Right renal cortex interstitium (tissue), 3 donors: ENCODE results near the gene ECE2. TPM values are rescaled to one million over a fixed set of nuclear protein-coding genes. Genes with fewer than 3 reads are reported as not detected.
"Not testable (repeated sequence)": the region's sequence is repeated elsewhere in the genome, so short reads cannot be mapped to it uniquely, and the experiment has no call there.

Experiments
- DNase-seq, 3 donors: peaks; one replicate each; pipeline ENCODE4 v3.0.0-alpha.2; 2013; ENCODE audit warnings: low read depth in 3 of 3, low spot score in 2 of 3
- polyA plus RNA-seq, 3 donors: library from polyadenylated mRNA; unstranded; fragments of 120-200 nt; gene quantifications; one replicate each; pipeline ENCODE4 v1.2.1, GENCODE V29; 2013; ENCODE audit not compliant: insufficient read length in 3 of 3

ECE2 gene
- polyA plus RNA-seq, 3 donors: 0.10 TPM; not detected in 2

DNA sequence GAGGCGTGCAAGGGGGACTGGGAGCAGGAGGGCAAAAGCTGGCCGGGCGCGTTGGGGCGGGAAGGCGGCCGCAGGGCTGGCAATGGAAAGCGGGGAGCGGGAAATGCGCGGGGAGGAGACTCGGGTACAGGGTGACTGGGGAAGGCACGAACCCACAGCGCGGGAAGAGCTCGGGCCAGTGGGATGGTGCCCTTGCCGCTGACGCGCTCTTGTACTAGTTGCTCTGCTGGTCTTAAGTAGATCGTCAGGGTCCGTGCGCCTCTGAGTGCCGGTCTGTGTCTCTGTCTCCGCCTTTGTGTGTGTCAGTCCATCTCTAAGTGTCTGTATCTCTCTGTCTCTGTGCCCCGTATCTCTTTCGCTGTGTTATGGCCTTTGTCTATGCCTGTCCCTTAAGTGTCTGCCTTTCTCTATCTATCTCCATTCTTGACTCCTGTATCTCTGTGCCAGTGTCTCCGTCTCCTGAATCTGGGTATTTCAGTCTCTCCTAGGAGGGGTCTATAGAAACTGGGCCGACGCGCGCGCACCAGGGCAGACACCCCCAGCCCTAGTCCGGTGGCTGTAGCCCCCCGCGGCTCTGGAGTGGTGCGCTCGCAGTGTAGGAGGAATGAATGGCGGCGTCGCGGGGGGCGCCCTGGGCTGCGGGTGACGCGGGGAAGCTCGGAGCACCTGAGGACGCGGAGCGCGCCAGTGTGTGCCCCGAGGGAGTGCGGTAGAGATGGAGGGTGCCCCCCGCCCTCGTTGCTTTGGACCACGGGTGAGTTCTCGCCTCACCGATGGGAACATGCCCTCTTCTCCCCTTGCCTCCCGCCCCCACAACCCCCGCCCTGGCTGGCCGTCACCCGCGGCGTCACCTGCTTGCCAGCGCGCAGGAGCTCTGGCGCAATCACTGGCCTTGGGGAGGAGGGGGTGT, 13.7 kb upstream of the ECE2 start:
- DNase-seq: no peak

DNA sequence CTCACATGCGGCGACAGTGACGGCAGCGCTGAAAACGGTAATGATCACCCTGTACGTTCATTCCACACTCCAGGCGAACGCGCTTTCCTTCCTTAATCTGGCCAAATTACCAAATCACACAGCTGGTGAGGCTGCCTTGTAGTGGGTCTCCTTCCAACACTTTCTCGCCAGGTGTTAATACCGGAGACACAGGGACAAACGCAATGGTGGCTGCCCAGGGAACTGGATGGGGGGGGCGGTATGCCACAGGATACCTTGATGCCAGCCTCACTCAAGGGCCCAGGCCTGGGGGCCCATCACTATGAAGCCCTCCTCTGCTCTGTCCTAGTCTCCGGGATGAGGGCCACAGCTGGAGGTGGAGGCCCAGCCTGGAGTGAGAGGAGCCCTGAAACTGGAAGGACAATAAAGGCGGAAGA, 13.1 kb upstream of the ECE2 start:
- DNase-seq: no peak

DNA sequence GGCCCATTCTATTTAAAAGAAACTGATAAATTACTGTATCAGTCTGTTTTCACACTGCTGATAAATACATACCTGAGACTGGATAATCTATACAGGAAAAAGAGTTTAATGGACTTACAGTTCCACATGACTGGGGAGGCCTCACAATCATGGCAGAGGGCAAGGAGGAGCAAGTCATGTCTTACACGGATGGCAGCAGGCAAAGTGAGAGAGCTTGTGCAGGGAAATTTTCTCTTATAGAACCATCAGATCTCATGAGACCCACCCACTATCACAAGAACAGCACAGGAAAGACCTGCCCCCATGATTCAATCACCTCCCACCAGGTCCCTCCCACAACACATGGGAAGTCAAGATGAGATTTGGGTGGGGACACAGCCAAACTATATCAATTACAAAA, 8.6 kb upstream of the ECE2 start:
- not testable (repeated sequence) for DNase-seq

DNA sequence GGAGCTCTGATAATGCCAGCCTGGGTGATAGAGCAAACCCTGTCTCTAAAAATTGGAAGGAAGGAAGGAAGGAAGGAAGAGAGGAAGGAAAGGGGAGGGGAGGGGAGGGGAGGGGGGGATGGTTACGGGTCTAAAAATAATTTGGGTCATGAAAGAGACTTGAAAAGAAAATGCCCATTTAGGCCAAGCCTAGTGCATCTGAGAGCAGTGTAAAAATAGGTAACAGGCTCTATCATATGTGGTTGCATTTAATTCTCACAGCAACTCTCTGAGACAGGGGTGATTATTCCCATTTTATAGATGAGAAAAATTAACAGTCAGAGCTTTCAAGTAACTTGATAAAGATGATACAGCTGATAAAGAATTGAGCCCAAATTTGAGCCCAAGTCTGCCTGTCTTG, 3.6 kb upstream of the ECE2 start:
- no peak for DNase-seq

DNA sequence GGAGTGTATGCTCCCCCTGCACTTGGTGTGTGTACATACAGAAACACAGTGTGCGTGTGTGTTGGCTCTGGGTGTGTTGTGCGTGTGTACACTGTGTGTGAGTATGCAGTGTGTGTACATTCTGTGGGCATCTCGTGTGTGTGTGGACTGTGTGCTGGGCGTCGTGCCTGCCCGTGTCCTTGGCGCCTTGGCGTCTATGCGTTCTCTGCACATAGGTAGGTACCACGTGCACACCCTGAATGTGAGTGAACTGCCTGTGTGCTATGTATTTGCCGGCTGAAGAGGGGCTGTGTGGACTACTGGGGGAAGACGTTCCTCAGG, 481 bp upstream of the ECE2 start:
- no peak for DNase-seq

DNA sequence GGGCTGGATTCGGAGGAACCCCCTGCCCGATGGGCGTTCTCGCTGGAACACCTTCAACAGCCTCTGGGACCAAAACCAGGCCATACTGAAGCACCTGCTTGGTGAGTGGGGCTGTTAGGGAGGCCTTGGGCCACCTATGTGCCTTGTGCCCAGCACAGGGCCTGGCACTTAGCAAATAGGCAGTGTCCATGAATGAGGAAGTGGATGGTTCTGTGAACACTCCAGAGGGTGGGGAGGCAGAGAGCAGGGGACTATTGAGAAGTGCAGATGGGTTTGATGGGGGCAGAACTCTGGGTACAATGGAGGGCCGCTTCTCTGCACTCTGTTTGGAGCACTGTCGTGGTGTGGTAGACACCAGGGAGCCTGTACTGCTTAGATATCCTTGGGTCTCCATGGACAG, 1.5 kb downstream of the ECE2 start:
- no peak for DNase-seq

DNA sequence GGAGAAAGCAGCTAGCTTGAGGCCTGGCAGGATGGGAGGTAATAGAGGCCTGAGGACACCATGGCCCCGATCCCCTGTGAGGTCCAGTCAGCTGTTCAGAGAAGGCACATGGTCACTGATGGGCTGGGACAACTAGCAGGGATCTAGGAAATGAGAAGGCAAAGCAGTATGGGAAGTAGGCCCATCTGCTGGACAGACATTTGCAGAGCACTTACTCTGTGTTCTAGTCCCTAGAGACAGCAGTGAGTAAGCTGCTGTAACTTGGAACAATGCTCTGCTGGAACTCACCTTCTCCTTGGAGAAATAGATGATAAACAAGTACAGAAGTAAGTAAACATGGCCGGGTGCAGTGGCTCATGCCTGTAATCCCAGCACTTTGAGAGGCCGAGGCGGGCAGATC, 7.1 kb downstream of the ECE2 start:
- no peak for DNase-seq

DNA sequence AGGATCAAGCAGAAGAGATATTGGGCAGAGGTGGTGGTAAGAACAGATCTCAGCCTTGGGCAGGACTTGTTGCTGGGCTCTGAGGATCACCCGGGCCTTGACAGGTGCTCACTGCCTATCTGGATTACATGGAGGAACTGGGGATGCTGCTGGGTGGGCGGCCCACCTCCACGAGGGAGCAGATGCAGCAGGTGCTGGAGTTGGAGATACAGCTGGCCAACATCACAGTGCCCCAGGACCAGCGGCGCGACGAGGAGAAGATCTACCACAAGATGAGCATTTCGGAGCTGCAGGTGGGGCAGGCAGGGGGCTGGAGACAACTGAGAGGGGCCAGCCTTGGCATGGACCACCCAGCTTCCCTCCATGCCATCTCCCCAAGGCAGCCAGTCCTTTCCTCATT, 7.9 kb downstream of the ECE2 start:
- no peak for DNase-seq

DNA sequence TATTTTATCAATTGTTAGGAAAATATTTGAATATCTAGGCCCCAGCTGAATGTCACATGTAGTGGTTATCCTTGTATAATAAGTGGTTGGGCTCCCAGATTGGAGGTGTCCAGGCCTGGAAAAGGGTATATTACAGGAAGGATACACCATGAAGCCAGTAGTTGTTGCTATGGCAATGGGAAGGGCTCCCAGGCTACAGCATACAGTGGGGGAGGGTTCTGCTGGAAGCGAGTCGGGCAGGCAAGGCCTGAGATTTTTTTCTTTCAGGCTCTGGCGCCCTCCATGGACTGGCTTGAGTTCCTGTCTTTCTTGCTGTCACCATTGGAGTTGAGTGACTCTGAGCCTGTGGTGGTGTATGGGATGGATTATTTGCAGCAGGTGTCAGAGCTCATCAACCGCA, 8.9 kb downstream of the ECE2 start:
- peak in 1 of 3 donors; percentile 55 for DNase-seq

DNA sequence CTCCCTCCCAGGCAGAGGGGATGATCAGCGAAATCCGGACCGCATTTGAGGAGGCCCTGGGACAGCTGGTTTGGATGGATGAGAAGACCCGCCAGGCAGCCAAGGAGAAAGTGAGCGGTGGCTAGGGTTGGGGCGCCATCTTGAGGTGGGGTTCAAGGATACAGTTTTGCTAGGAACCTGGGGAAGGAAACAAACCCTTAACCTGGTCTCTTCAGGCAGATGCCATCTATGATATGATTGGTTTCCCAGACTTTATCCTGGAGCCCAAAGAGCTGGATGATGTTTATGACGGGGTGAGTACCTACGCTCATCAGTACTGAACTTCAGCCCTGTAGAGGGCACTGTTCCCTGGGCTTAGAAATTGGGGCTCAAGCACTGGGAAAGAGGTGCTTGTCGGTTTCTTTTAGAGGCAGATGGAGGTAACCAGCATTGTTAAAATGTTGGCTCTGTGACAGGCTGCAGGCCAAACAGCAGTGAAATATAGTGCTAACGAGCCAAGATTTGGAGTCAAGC, 13.7 kb downstream of the ECE2 start:
- DNase-seq: no peak

DNA sequence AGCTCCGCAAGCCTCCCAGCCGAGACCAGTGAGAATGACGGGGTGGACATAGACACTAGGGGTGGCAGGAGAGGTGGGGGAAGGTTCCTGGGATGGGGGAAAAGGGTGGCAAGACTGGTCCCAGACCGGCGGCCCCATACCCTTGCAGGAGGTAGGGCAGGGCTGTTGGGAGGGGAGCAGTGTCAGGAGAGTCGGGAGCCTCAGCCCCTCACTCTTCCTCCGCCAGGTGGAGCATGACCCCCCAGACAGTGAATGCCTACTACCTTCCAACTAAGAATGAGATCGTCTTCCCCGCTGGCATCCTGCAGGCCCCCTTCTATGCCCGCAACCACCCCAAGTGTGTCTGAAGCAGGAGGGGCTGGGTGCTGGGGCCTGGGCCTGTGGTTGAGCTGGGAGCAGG, 14.5 kb downstream of the ECE2 start:
- no peak for DNase-seq

DNA sequence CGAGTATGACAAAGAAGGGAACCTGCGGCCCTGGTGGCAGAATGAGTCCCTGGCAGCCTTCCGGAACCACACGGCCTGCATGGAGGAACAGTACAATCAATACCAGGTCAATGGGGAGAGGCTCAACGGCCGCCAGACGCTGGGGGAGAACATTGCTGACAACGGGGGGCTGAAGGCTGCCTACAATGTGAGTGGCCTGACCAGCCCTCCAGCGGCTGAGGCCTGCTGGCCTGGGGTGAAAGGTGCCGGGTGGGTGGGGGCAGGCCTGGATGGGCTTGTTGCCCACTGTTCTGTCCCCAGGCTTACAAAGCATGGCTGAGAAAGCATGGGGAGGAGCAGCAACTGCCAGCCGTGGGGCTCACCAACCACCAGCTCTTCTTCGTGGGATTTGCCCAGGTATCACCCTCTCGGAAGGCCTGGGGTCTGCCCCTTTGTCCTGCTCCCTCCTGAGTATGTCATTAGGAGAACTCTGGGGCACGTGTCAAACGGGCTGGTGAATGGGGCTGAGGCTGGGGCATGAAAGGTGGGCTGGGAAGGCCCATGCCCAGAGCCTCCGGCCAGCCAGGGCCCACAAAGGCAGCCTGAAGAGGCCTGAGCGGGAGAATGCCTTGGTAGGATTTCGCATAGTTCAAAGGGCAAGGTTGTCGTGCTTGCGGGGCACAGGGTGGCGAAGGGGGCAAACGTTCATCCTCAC, 15.4 kb downstream of the ECE2 start:
- DNase-seq: no peak

DNA sequence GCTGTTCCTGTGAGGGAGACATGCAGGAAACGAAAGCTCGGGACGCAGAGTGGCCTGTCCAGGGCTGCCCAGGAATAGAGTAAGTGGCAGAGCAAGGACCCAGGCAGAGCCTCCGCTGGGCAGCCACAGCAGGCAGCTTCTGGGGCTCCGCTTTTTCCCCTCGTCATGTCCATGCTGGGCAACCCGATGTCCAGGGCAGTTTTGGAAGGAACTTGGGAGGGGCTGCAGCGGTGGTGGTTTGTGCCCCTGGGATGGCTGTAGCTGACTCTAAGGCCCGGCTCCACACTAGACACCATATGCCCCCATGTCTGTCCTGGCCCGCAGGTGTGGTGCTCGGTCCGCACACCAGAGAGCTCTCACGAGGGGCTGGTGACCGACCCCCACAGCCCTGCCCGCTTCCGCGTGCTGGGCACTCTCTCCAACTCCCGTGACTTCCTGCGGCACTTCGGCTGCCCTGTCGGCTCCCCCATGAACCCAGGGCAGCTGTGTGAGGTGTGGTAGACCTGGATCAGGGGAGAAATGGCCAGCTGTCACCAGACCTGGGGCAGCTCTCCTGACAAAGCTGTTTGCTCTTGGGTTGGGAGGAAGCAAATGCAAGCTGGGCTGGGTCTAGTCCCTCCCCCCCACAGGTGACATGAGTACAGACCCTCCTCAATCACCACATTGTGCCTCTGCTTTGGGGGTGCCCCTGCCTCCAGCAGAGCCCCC, 16.1 kb downstream of the ECE2 start:
- no peak for DNase-seq

DNA sequence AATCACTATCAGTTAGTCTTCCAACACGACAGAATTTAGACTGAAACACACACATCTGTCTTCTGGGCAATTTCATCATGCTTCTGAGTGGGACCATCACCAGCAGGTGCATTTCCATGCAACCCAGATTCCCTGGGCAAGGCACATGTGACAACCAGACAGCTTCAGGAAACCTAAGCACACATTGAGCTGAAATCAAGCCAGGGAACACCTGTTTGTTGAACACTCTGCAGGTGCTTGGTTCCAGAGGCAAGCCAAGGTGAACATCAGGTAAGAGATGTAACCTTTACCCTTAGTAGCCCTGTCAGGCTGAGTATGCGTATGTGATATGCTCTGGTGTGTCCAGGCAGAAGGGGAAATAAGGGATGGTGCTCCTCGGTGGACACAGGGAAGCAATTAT, 19.9 kb downstream of the ECE2 start:
- DNase-seq: no peak

DNA sequence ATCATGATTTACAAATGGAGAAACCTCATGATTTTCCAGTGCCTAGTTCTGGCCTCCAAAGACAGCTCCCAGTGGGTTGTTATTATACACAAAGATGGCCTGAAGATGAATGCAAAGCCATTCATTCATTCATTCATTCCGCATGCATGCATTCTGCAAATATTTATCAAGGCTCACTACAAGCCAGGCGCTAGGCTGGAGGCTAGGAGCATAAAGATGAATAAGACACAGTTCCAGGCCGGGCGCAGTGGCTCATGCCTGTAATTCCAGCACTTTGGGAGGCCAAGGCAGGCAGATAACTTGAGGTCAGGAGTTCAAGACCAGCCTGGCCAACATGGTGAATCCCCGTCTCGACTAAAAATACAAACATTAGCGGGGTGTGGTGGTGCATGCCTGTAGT, 20.8 kb downstream of the ECE2 start:
- no peak for DNase-seq

DNA sequence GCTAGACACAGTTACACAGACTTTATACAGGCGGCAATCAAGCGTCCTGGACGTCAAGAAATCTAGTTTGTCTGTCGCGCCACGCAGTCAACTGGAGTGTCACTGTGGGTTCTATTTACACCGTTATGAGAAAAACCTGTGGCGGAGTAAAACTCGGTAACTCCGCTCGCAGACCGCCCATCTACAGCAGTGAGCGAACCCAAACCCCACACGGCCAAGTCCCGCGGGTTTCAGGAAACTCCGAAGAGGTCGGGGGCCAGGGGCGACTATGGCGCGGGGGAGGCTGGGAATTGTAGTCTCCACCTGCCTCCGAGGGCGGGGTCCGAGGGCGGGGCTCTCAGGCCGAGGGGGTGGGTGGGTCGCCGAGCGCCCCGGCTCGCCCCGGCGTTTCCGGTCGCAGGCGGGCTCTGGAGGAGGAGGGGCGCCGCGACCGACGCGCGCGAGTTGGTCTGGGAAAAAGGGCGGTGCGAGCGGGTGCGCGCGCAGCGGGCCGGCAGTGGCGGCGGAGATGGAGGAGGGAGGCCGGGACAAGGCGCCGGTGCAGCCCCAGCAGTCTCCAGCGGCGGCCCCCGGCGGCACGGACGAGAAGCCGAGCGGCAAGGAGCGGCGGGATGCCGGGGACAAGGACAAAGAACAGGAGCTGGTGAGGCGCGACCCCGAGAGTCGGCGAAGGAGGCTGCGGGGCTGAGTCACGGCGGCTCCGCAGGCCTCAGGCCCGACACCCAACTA, 23.1 kb downstream of the ECE2 start, which contains the start of gene PSMD2:
Gene PSMD2 (plus strand): TSS at position 483 of the 729 bp plus-strand sequence. CDS start 26 bp downstream, at position 509.
- peak; percentile 82 to 95 (median 94) for DNase-seq

DNA sequence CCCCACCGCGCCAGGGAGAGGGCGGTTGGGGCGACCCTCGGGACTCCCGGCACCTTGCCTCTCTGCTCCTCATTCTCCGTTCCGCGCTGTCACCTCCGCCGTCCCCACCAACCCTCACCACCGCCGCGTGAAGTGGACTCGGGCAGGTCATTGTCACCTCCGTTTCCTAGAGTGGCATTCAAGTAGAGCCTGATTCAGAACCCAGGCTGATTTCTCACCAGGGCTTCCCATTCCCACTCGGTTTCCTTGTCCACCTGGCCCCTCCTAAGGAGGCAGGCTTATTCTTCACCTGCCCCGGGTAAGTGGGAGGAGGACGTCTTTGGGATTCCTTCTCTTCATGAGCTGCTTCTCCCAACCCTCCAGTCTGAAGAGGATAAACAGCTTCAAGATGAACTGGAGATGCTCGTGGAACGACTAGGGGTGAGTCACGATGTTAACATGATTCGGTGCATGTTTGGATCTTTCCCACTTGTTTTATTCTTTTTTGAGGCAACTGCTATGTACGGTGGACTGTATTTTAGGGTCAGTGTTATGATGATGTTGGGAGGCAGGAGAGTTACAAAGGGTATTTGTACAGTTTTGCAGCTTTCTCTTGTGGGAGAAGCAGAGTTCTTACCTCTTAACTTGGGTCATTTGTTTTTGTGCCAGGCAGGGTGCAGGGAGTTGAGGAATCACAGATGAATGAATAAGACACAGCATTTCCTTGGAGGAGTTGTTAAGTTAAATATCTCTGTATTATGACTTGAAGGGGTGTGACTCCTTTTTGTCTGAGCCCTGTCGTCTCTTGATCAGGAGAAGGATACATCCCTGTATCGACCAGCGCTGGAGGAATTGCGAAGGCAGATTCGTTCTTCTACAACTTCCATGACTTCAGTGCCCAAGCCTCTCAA, 23.9 kb downstream of the ECE2 start:
- DNase-seq: no peak

DNA sequence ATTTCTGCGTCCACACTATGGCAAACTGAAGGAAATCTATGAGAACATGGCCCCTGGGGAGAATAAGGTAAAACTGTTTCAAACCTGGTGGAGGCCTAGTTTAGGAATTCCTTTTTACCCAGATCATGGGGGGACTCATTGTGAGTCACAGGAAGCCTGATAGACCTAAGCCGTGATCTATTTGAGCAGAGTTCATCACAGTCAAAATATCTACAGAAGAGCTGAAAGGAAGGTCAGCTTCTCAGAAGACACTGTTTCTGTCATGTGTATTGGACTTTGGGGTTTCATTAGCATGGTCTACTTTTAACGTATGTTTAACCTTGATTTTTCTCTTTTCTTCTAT, 24.5 kb downstream of the ECE2 start:
- DNase-seq: no peak

DNA sequence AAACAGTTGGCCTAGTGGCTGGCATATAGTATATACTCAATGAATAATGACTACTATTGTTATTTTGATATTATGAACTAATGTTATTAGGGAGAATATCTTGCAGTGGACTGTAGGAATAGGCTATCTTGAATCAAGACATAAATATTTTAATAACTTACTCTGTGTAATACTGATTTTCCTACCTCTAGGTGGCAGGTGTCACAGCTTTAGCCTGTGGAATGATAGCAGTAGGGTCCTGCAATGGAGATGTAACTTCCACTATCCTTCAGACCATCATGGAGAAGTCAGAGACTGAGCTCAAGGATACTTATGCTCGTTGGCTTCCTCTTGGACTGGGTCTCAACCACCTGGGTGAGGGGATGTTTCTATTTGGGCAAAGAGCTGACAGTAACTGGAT, 29.8 kb downstream of the ECE2 start:
- no peak for DNase-seq
